ENCODE data around the gene DTNA. TPM values are rescaled to one million over a fixed set of nuclear protein-coding genes. Genes with fewer than 3 reads are reported as not detected.

The DTNA gene
- total RNA-seq, 1 donor from 2014 or later = 21.8 TPM

DNA sequence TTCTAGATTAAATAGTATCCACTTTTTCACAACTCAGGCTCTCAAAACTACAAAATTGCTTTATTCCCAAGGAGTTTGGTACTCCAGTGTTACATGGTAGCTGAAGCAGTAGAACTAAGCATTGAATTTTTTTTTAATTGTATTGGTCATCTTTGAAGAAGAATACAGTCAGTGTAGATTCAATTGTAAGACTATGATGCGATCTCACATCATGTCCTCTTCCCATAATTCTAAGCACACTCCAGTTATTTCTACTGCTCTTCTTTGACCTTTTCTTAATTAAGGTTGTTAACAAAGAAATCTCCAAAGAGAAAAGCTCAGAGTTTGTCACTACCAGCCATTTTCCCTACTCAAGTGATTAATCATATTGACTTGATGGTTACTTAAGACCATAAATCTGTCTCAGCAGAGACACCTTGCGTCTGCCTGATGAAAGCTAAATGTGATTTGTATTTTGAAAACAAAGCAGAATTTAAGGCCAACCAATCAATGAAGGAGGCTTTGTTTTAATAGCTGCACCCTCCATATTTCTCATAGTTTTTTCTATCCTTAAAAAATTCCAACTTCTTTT lies 130.2 kb downstream of the DTNA start:
- intact Hi-C loops (cut with DNase I) = no loop called here

GRCh38 chr18:34841891-34842290 lies 131.8 kb downstream of the DTNA start:
- TF ChIP-seq, protein P1, sequence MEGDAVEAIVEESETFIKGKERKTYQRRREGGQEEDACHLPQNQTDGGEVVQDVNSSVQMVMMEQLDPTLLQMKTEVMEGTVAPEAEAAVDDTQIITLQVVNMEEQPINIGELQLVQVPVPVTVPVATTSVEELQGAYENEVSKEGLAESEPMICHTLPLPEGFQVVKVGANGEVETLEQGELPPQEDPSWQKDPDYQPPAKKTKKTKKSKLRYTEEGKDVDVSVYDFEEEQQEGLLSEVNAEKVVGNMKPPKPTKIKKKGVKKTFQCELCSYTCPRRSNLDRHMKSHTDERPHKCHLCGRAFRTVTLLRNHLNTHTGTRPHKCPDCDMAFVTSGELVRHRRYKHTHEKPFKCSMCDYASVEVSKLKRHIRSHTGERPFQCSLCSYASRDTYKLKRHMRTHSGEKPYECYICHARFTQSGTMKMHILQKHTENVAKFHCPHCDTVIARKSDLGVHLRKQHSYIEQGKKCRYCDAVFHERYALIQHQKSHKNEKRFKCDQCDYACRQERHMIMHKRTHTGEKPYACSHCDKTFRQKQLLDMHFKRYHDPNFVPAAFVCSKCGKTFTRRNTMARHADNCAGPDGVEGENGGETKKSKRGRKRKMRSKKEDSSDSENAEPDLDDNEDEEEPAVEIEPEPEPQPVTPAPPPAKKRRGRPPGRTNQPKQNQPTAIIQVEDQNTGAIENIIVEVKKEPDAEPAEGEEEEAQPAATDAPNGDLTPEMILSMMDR (IDR thresholded peaks at IDR 0.05) = no peak
- no peak for DNase-seq
- H3K4me3 ChIP-seq = no peak overlapping the region
- H3K27me3 ChIP-seq = no peaks in the 10 kb centered on the region
- intact Hi-C loops (cut with DNase I) = no loop called here
- H3K36me3 ChIP-seq = no peaks in the 10 kb centered on the region
- no peak overlapping the region for H3K27ac ChIP-seq
- no peaks in the 10 kb centered on the region for H3K9me3 ChIP-seq
- H3K4me1 ChIP-seq = no peaks in the 10 kb centered on the region
- ATAC-seq = no peak

More for the DNA sequence above, 130.2 kb downstream of the DTNA start:
- DNase-seq (no peak), ATAC-seq (no peak)
- Histone ChIP-seq H3K4me3 (no peak overlapping the region), H3K27me3 (no peaks in the 10 kb centered on the region), H3K27ac (no peak overlapping the region), H3K36me3 (no peaks in the 10 kb centered on the region), H3K4me1 (peaks cover 6% of the 10 kb centered on the region), H3K9me3 (no peaks in the 10 kb centered on the region)
- TF ChIP-seq, protein P1 (IDR thresholded peaks at IDR 0.05) = no peak

DNA sequence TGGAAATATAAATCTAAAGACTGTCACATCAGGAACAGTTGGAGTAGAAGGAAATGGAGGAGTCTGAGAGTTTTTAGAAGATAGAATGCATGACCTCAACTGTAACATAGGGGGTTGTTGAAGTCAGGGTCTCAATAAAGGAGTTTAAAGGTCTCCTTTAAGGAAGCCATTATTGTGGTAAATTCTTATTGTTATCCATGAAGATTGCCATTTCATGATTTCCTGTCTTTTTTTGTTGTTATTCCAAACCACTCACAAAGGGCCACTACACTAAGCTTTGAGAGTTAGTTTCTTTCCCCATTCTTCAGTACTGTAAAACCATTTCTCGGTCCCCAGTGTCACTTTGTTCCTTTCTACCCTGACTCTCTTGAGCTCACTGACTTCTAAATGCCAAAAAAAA lies 134.0 kb downstream of the DTNA start:
- intact Hi-C loops (cut with DNase I) = no loop called here

GRCh38 chr18:34844732-34845459 lies 134.8 kb downstream of the DTNA start:
- intact Hi-C loops (cut with DNase I) = no loop called here
- Histone ChIP-seq H3K36me3 (no peaks in the 10 kb centered on the region), H3K4me1 (no peaks in the 10 kb centered on the region), H3K4me3 (no peak overlapping the region), H3K27me3 (no peaks in the 10 kb centered on the region), H3K27ac (no peak overlapping the region), H3K9me3 (no peaks in the 10 kb centered on the region)
- no peak for DNase-seq
- TF ChIP-seq, protein P1 (IDR thresholded peaks at IDR 0.05) = no peak
- ATAC-seq = peak; percentile 47

More for the DNA sequence above, 134.0 kb downstream of the DTNA start:
- Histone ChIP-seq H3K27ac (no peak overlapping the region), H3K27me3 (no peaks in the 10 kb centered on the region), H3K4me1 (no peaks in the 10 kb centered on the region), H3K4me3 (no peak overlapping the region), H3K9me3 (no peaks in the 10 kb centered on the region), H3K36me3 (no peaks in the 10 kb centered on the region)
- DNase-seq (no peak), ATAC-seq (no peak)
- TF ChIP-seq, protein P1 (IDR thresholded peaks at IDR 0.05) = no peak

GRCh38 chr18:34847408-34847807 lies 137.3 kb downstream of the DTNA start:
- Histone ChIP-seq H3K27ac (no peak overlapping the region), H3K9me3 (no peaks in the 10 kb centered on the region), H3K27me3 (no peaks in the 10 kb centered on the region), H3K4me3 (no peak overlapping the region), H3K36me3 (no peaks in the 10 kb centered on the region), H3K4me1 (no peaks in the 10 kb centered on the region)
- DNase-seq (no peak), ATAC-seq (no peak)
- TF ChIP-seq, protein P1 (IDR thresholded peaks at IDR 0.05) = no peak
- intact Hi-C loops (cut with DNase I) = no loop called here

Measured in upper lobe of right lung (tissue), 1 donor.